Left lung (tissue), 10 donors: Measurements from ENCODE around the gene XRN2. TPM values are rescaled to one million over a fixed set of nuclear protein-coding genes. Genes with fewer than 3 reads are reported as not detected.
A peak's percentile ranks its signal among the peaks of the same experiment; 100 is the strongest.

ENCODE experiments used
- ATAC-seq: fragments of 200-7000 bp; cut with Tn5 transposase; one replicate; pipeline ENCODE4 v1.9.1; 2020; ENCODE audit warnings: moderate library complexity
- DNase-seq, 4 donors: peaks; one replicate each; pipeline ENCODE4 v3.0.0-alpha.2; 2013 to 2020
- H3K27ac ChIP-seq, 2 donors: fragments of 200-600 bp; sonication (generic) in 1 of 2; one replicate each; pipeline versions ENCODE4 v1.5.0 to v1.8.0; 2020 to 2021
- H3K27me3 ChIP-seq, 2 donors: fragments of 200-600 bp; sonication (generic) in 1 of 2; one replicate each; pipeline versions ENCODE4 v1.5.0 to v1.8.0; 2020 to 2021
- H3K36me3 ChIP-seq, 2 donors: fragments of 200-600 bp; sonication (generic) in 1 of 2; one replicate each; pipeline versions ENCODE4 v1.5.0 to v1.8.0; 2020 to 2021
- H3K4me1 ChIP-seq, 2 donors: fragments of 200-600 bp; one replicate each; pipeline ENCODE4 v1.8.0; 2021
- H3K4me3 ChIP-seq, 2 donors: fragments of 200-600 bp; sonication (generic) in 1 of 2; one replicate each; pipeline versions ENCODE4 v1.5.0 to v1.8.0; 2020 to 2021; ENCODE audit warnings: mild to moderate bottlenecking in 1 of 2
- H3K9me3 ChIP-seq, 2 donors: fragments of 200-600 bp; sonication (generic) in 1 of 2; one replicate each; pipeline versions ENCODE4 v1.5.0 to v1.8.0; 2020 to 2021
- intact Hi-C, 2 donors: fragments of 100-400 bp; cut with DNase I; formaldehyde crosslinking; loops; one replicate each; pipeline versions ENCODE4 v1.11.2 to v1.14.2; 2022
- polyA plus RNA-seq, 6 donors: library from polyadenylated mRNA; unstranded; fragments of 120-200 nt; gene quantifications; one replicate each; pipeline ENCODE4 v1.2.1, GENCODE V29; 2013; ENCODE audit not compliant: insufficient read length in 6 of 6
- total RNA-seq, 2 donors: library from RNA; stranded (reverse); fragmentation: NEBNext Ultra II Directional; extraction: Animal tissue kit (Norgen Biotek cat#: 25700); gene quantifications; one replicate each; pipeline ENCODE4 v1.2.1, GENCODE V29; 2021
- TF ChIP-seq, protein P1 (sequence below), 2 donors: fragments of 200-600 bp; sonication (generic) in 1 of 2; IDR thresholded peaks; one replicate each; pipeline versions ENCODE4 v1.5.0 to v1.8.0; 2021; ENCODE audit warnings: antibody characterized with exemption in 2 of 2
- donor health status: DM: no; HTN: yes; CAD: no.
- donor health status: DM: no; HTN: no; CAD: no.

The XRN2 gene
- total and polyA plus RNA-seq, 8 donors: 45.9 to 90.2 (median 77.8) TPM

DNA sequence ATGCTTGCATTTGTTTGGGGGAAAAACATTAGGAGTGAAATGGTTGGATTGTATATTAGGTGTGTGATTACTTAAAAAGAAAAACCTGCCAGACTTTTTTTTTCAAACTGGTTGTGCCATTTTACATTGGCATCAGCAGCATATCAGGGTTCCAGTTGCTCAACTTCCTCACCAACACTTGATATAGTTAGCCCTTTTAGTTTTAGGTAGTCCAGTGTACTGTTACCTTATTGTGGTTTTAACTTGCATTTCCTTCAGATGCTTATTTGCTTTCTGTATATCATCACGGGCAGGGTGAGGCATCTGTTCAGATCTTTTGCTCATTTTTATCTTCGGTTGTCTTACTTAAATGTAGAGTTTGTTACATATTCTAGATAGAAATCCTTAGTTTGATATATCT lies 5.2 kb downstream of the XRN2 start:
- Histone ChIP-seq H3K36me3 (peaks cover 0 to 12% of the 10 kb centered on the region in 2 donors), H3K4me3 (no peak overlapping the region), H3K9me3 (no peaks in the 10 kb centered on the region), H3K4me1 (peaks cover 9 to 75% of the 10 kb centered on the region in 2 donors), H3K27ac (no peak overlapping the region), H3K27me3 (no peaks in the 10 kb centered on the region)
- intact Hi-C loops: no loop called here
- TF ChIP-seq, protein P1, sequence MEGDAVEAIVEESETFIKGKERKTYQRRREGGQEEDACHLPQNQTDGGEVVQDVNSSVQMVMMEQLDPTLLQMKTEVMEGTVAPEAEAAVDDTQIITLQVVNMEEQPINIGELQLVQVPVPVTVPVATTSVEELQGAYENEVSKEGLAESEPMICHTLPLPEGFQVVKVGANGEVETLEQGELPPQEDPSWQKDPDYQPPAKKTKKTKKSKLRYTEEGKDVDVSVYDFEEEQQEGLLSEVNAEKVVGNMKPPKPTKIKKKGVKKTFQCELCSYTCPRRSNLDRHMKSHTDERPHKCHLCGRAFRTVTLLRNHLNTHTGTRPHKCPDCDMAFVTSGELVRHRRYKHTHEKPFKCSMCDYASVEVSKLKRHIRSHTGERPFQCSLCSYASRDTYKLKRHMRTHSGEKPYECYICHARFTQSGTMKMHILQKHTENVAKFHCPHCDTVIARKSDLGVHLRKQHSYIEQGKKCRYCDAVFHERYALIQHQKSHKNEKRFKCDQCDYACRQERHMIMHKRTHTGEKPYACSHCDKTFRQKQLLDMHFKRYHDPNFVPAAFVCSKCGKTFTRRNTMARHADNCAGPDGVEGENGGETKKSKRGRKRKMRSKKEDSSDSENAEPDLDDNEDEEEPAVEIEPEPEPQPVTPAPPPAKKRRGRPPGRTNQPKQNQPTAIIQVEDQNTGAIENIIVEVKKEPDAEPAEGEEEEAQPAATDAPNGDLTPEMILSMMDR (IDR thresholded peaks at IDR 0.05): no peak
- no peak for ATAC-seq
- no peak for DNase-seq

DNA sequence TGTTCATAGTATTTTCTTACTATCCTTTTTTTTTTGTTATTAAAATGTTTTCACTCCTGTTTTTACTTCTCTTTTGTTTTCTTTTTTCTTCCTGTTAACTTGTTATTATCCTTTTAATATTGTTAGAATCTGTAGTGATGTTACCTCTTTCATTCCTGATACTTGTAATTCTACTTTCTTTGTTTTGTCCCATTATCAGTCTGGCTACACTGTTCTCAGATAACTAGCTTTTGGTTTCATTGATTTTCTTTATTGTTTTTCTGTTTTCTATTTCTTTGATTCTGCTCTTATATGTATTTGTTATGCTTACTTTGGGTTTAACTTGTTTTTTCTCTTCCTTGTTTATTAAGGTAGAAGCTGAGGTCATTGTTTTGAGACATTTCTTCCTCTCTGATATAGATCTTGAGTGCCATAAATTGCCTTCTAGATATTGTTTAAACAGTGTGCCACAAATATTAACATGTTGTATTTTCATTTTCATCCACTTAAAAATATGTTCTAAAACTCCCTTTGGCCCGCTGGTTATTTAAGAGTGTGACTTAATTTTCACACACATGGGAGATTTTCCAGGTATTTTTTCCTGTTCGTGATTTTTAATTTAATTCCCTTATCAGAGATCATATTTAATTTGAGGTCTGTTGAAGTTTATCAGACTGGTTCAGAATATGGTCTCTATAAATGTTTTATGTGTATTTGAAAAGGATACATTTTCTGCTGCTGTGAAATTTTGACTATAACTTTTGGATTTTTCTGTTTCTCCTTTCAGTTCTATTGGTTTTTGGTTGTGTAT lies 6.7 kb downstream of the XRN2 start:
- Histone ChIP-seq H3K36me3 (peaks cover 0 to 12% of the 10 kb centered on the region in 2 donors), H3K9me3 (no peaks in the 10 kb centered on the region), H3K4me3 (no peak overlapping the region), H3K27me3 (no peaks in the 10 kb centered on the region), H3K27ac (no peak overlapping the region), H3K4me1 (peaks cover 1 to 78% of the 10 kb centered on the region in 2 donors)
- no peak for ATAC-seq
- TF ChIP-seq, protein P1 (IDR thresholded peaks at IDR 0.05): no peak
- intact Hi-C loops: no loop called here
- no peak for DNase-seq

DNA sequence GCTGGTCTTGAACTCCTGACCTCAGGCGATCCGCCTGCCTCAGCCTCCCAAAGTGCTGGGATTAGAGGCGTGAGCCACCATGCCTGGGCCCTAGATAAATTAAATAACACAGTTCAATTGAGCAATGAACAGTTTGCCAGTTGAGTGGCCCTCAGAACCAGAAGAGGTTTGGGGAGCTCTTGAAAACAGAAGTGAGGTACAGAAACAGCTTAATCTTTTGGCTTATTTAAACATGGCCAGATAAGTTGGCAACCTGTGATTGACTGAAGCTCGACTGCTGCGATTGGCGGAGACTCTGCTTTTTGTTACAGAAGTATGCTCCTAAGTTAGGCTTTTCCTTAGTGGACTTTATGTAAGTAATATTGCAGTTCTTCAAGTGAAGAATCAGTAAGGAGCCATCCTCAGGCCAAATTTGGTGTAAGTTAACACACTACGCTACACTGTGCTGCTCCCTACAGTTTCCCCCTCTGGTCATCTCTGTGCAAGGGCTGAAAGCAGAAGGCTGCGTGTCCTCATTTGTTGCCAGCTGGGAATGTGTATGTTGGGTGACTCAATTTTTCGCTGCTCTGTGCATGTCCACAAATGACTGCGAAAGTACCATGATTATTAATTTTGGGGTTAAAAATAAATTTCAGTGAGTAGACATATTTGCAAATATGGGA lies 9.8 kb downstream of the XRN2 start:
- H3K36me3 ChIP-seq: no peaks in the 10 kb centered on the region
- intact Hi-C loops: no loop called here
- H3K9me3 ChIP-seq: no peaks in the 10 kb centered on the region
- H3K4me3 ChIP-seq: no peak overlapping the region
- DNase-seq (peak in 2 of 4 donors; percentile 37 to 54), ATAC-seq (peak; percentile 92)
- TF ChIP-seq, protein P1 (IDR thresholded peaks at IDR 0.05): no peak
- H3K27ac ChIP-seq: no peak overlapping the region
- no peaks in the 10 kb centered on the region for H3K27me3 ChIP-seq
- peaks cover 0 to 69% of the 10 kb centered on the region in 2 donors for H3K4me1 ChIP-seq

DNA sequence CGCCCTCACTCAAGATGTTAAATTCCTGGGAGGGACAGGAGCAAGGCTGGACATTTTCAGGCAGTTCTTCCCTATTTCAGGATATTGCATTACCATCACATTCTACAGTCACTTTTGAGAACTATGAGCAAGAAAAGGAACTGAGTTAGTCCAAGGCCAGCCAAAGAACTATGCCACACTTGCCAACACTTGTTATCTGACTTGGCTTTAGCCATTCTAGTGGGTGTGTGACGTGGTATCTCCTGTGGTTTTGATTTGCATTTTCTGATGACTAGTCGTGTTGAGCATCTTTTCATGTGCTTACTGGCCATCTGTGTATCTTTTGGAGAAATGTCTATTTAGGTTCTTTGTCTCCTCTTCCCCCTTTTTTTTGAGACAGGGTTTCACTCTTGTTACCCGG lies 12.0 kb downstream of the XRN2 start:
- Histone ChIP-seq H3K27ac (peak overlapping the region in 1 of 2 donors; percentile 72), H3K27me3 (no peaks in the 10 kb centered on the region), H3K4me1 (peaks cover 7 to 63% of the 10 kb centered on the region in 2 donors), H3K36me3 (no peaks in the 10 kb centered on the region), H3K4me3 (no peak overlapping the region), H3K9me3 (peaks cover 0 to 5% of the 10 kb centered on the region in 2 donors)
- TF ChIP-seq, protein P1 (IDR thresholded peaks at IDR 0.05): no peak
- no peak for DNase-seq
- intact Hi-C loops: no loop called here
- peak; percentile 52 for ATAC-seq

DNA sequence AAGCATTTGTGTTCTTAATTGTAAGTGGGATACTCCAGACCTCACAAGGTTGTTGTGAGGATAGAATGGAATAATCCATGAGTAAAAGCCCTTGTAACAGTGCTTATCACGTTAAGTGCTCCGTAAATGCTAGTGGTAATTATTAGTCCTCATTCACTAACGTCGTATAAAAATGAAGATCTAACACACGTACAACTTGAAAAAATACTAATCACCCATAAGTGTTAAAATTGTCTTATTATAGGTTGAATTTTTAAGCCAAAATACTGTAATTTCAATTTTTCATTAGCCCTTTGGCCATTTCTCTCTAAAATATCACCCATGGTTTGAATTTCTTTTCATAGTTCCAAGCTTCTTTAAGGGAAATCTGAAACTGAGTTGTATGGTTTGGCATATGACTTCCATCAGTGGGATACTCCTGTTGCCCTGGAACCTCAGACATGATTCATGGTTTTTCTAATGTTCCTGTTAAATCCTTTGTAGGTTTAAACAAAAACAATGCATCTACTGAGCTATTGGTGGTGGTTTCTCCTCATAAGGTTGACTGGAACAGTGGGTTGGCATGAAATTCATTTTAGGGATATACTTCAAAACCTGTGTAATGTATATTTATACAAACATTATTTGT lies 19.1 kb downstream of the XRN2 start:
- TF ChIP-seq, protein P1 (IDR thresholded peaks at IDR 0.05): no peak
- peaks cover 0 to 11% of the 10 kb centered on the region in 2 donors for H3K9me3 ChIP-seq
- H3K36me3 ChIP-seq: no peaks in the 10 kb centered on the region
- peaks cover 12 to 62% of the 10 kb centered on the region in 2 donors for H3K4me1 ChIP-seq
- H3K4me3 ChIP-seq: no peak overlapping the region
- ATAC-seq (peak; percentile 63), DNase-seq (no peak)
- H3K27me3 ChIP-seq: no peaks in the 10 kb centered on the region
- intact Hi-C loops: no loop called here
- no peak overlapping the region for H3K27ac ChIP-seq
